ENCODE measurements around the gene CYB561.

DNA sequence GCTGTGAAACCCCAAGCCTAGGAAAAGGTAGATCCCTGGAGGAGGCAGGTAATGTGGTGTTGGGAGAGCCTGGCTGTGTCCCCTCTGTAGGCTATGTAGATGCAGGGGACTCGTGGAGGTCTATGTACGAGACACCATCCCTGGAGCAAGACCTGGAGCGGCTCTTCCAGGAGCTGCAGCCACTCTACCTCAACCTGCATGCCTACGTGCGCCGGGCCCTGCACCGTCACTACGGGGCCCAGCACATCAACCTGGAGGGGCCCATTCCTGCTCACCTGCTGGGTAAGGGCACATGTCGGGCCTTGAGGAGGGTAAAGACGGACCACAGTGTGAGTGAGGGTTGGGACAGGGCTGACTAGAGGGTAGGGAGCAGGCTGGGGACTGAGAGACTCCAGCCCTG is 42.7 kb upstream of the CYB561 start:
- TF ChIP-seq, protein P1, sequence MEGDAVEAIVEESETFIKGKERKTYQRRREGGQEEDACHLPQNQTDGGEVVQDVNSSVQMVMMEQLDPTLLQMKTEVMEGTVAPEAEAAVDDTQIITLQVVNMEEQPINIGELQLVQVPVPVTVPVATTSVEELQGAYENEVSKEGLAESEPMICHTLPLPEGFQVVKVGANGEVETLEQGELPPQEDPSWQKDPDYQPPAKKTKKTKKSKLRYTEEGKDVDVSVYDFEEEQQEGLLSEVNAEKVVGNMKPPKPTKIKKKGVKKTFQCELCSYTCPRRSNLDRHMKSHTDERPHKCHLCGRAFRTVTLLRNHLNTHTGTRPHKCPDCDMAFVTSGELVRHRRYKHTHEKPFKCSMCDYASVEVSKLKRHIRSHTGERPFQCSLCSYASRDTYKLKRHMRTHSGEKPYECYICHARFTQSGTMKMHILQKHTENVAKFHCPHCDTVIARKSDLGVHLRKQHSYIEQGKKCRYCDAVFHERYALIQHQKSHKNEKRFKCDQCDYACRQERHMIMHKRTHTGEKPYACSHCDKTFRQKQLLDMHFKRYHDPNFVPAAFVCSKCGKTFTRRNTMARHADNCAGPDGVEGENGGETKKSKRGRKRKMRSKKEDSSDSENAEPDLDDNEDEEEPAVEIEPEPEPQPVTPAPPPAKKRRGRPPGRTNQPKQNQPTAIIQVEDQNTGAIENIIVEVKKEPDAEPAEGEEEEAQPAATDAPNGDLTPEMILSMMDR (conservative IDR thresholded peaks at IDR 0.05; ENCODE audit: low read depth, low read length): no peak
- TF ChIP-seq EZH2 (IDR thresholded peaks at IDR 0.05; ENCODE audit: low read length, unreplicated experiment): no peak
